HuH-7.5 (cell line): Measurements from ENCODE around the gene GTF2H1.
"Not testable (repeated sequence)": the region's sequence is repeated elsewhere in the genome, so short reads cannot be mapped to it uniquely, and the experiment has no call there.

Experiments
- DNase-seq: peaks from one replicate; pipeline ENCODE4 v3.0.0; 2011; ENCODE audit warnings: low spot score

Gene GTF2H1

GRCh38 chr11:18375941-18376340 is 53.6 kb downstream of the GTF2H1 start:
- DNase-seq, result no peak

GRCh38 chr11:18379201-18379600 is 56.8 kb downstream of the GTF2H1 start:
- DNase-seq, result no peak

- peak; percentile 43 for DNase-seq
Measured at GRCh38 chr11:18383388-18384156, 61.2 kb downstream of the GTF2H1 start.

GRCh38 chr11:18384157-18384641 is 61.8 kb downstream of the GTF2H1 start:
- peak; percentile 42 for DNase-seq

- no peak for DNase-seq
Measured at GRCh38 chr11:18390088-18390487, 67.7 kb downstream of the GTF2H1 start.

- no peak for DNase-seq
Measured at GRCh38 chr11:18392434-18393321, 70.3 kb downstream of the GTF2H1 start.

- peak; percentile 11 for DNase-seq
Measured at GRCh38 chr11:18393581-18394274, 71.4 kb downstream of the GTF2H1 start.

- DNase-seq, result peak; percentile 78
Measured at GRCh38 chr11:18394275-18394927, 72.0 kb downstream of the GTF2H1 start, which contains the start of gene LDHA. Gene LDHA (plus strand): TSS chr11:18394563. CDS start chr11:18396843, 2,280 bp downstream.

GRCh38 chr11:18394928-18395734 is 72.8 kb downstream of the GTF2H1 start:
- DNase-seq, result no peak

GRCh38 chr11:18395735-18396504 is 73.6 kb downstream of the GTF2H1 start:
- peak; percentile 87 for DNase-seq

- no peak for DNase-seq
Measured at GRCh38 chr11:18397921-18398320, 75.6 kb downstream of the GTF2H1 start.

GRCh38 chr11:18401077-18401476 is 78.7 kb downstream of the GTF2H1 start:
- DNase-seq, result not testable (repeated sequence)

- no peak for DNase-seq
Measured at GRCh38 chr11:18404062-18404461, 81.7 kb downstream of the GTF2H1 start.

GRCh38 chr11:18407400-18407799 is 85.0 kb downstream of the GTF2H1 start:
- not testable (repeated sequence) for DNase-seq

- no peak for DNase-seq
Measured at GRCh38 chr11:18408558-18409291, 86.4 kb downstream of the GTF2H1 start.

- no peak for DNase-seq
Measured at GRCh38 chr11:18416459-18416858, 94.1 kb downstream of the GTF2H1 start.
